HTR-8/SVneo (cell line): Measurements from ENCODE around the gene CDC42BPB.
A peak's percentile ranks its signal among the peaks of the same experiment; 100 is the strongest.

Source experiments
- DNase-seq: peaks from one replicate; pipeline ENCODE4 v3.0.0; 2011; ENCODE audit warnings: low spot score, mixed read lengths; ENCODE audit not compliant: insufficient read length
- FAIRE-seq: peaks from 2 replicates; lab custom pipeline; 2011; peaks lifted over from hg19 to GRCh38; lab: Jason Lieb, UNC

CDC42BPB gene, protein sequence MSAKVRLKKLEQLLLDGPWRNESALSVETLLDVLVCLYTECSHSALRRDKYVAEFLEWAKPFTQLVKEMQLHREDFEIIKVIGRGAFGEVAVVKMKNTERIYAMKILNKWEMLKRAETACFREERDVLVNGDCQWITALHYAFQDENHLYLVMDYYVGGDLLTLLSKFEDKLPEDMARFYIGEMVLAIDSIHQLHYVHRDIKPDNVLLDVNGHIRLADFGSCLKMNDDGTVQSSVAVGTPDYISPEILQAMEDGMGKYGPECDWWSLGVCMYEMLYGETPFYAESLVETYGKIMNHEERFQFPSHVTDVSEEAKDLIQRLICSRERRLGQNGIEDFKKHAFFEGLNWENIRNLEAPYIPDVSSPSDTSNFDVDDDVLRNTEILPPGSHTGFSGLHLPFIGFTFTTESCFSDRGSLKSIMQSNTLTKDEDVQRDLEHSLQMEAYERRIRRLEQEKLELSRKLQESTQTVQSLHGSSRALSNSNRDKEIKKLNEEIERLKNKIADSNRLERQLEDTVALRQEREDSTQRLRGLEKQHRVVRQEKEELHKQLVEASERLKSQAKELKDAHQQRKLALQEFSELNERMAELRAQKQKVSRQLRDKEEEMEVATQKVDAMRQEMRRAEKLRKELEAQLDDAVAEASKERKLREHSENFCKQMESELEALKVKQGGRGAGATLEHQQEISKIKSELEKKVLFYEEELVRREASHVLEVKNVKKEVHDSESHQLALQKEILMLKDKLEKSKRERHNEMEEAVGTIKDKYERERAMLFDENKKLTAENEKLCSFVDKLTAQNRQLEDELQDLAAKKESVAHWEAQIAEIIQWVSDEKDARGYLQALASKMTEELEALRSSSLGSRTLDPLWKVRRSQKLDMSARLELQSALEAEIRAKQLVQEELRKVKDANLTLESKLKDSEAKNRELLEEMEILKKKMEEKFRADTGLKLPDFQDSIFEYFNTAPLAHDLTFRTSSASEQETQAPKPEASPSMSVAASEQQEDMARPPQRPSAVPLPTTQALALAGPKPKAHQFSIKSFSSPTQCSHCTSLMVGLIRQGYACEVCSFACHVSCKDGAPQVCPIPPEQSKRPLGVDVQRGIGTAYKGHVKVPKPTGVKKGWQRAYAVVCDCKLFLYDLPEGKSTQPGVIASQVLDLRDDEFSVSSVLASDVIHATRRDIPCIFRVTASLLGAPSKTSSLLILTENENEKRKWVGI (N-terminal part only)

GRCh38 chr14:103057372-103058163 lies at the start of gene CDC42BPB:
TSS of gene CDC42BPB (minus strand) at chr14:103057549. CDS start at chr14:103057173, 376 bp downstream.
- peak; percentile 93 for FAIRE-seq
- DNase-seq, result peak; percentile 89

DNA sequence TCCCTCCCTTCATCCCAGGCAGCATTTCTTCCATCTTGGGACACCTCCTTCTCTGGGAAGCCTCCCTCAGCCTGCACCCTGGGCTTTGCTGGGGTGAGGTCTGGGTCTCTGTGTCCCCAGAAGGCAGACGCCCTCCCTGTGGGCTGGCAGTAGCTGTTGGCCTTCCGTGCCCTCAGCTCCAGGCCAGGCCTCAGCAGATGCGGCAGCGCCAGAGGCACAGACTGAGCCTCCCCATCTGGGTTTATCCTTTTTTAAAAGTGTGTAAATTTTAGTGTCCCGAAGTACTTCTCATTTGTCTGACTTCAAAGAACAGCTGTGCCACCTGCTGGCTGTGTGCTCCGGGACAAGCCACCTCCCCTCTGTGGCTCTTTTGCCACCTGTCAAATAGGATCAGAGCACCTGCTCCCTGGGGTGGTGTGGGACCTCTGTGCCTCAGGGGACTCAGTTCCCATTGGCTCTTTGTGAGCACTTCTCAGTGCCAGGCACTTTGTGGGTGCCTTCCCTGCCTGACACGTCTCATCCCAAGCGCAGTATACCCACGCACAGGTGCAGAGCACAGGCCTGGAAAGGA lies 48.3 kb upstream of the CDC42BPB start:
- peak; percentile 49 for FAIRE-seq

DNA sequence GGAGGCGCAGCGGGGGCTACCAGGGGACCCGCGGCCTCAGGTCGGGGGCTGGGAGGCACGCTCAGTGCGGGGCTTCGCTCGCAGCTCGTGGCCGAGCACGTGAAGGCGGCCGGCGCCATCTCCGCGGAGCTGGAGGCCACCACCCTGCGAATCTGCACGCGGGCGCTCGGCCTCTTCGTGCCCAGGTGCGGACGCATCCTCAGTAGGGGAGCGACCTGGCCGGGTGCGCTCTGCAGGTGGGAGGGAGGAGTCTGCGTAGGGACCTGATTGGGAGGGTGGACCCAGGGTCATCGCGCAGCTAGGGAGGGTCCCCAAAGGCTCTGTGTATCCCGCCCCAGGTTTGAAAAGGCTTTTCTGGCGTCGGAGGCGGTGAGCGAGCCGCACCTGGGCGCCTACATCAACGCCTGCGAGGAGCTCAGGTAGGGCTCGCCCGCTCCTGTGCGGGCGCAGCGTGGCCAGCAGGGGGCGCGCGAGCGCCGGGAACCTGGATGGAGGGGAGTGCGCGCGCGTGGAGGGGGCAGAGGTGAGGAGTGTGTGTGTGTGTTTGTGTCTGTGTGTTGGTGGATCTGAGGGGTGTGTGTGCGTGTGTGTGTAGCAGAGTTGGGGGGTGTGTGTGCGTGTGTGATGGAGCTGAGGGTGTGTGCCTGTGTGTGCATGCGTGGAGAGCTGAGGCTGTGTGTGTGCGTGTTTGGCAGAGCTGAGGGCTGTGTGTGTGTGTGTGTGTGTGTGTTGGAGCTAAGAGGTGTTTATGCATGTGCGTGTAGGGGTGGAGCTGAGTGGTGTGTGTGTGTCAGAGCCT lies 47.5 kb upstream of the CDC42BPB start:
- DNase-seq, result peak; percentile 73
- FAIRE-seq, result peak; percentile 91

More for the DNA sequence above, 48.3 kb upstream of the CDC42BPB start:
- no peak for DNase-seq

DNA sequence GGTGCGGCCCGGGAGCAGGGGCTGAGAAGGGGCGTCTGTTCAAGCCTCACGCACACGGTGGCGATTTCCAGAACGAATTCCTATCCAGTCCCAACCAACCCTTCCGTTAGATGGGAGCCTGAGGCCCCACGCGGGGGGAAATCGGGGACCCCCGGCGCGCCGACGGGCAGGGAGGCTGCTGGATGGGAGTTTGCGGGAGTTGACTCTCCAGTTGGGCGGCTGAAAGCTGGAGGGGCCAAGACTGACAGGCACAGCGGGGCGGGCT lies 47.0 kb upstream of the CDC42BPB start:
- no peak for FAIRE-seq
- DNase-seq, result no peak

DNA sequence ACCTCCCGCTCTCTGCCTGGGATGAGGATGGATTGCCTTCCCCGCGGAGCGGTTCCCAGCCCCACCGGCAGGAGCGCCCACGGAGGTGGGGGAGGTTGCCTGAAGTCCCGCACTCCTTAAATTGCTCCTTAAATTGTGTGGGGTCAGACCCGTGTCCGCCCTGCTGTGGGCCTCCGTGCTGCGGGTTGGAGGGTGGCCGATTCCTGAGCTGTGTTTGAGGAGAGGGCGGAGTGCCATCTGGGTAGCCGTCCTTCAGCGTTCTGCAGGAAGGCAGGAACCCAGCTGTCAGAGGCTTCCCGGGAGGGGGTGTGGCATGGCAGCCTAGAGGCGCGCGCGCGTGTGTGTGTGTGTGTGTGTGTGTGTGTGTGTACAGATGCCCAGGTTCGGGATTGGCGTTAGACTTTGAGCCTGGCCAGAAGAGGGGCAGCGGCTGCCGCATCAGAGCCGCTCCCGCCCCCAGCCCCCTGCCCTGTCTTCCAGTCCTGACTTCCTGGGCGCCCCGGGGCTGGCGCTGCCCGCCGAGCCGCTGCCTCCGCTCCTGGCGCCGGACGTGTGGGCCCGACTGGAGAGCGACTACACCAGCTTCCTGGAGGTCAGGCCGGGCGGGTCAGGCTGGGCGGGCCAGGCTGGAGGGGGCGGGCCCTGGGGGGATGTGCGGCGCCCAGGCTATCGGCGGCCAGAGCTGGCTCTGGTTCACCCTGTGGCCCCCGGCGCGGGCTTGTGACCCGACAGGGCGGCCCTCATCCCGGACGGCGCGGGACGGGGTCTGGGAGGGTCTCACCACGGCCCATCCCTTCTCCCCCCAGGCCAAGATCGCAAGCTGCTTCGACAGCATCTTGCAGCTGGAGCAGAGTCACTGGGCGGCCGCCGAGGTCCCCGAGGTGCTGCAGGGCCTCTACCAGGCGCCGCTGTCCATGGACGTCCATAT lies 46.4 kb upstream of the CDC42BPB start:
- FAIRE-seq (peak; percentile 31), DNase-seq (peak; percentile 62)

GRCh38 chr14:103102689-103103260 lies 45.4 kb upstream of the CDC42BPB start:
- DNase-seq (no peak), FAIRE-seq (no peak)

- DNase-seq (no peak), FAIRE-seq (no peak)
Observed at GRCh38 chr14:103101963-103102688, 44.8 kb upstream of the CDC42BPB start.

DNA sequence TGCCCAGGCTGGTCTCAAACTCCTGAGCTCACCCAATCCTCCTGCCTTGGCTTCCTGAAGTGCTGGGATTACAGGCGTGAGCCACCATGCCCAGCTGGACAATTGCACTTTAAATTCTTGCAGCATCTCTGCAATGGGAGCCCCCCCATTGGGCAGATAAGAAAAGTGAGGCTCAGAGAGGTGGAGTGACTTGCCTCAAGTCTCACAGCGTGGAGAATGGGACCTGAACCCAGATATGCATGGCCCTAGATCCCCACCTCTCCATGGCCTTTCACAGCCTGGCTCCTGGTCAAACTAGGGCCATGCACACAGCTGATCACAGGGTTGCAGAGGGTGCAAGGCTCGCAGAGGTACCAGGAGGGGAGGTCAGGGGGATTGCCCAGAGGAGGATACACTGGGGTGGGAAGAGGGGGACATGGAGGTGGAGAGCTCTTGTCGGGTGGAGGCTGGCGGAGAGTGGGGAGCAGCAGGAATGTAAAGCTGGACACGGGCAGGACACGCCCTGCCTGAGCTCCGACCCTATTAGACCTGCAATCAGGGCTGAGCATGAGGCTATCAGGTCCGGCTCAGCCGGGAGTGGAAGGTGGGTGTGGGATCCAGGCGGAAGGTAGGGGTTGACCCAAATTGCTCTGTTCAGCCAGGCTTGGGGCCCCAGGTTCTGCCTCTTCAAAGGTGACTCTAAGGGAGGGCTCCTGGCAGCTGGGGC lies 44.1 kb upstream of the CDC42BPB start:
- FAIRE-seq (no peak), DNase-seq (no peak)

DNA sequence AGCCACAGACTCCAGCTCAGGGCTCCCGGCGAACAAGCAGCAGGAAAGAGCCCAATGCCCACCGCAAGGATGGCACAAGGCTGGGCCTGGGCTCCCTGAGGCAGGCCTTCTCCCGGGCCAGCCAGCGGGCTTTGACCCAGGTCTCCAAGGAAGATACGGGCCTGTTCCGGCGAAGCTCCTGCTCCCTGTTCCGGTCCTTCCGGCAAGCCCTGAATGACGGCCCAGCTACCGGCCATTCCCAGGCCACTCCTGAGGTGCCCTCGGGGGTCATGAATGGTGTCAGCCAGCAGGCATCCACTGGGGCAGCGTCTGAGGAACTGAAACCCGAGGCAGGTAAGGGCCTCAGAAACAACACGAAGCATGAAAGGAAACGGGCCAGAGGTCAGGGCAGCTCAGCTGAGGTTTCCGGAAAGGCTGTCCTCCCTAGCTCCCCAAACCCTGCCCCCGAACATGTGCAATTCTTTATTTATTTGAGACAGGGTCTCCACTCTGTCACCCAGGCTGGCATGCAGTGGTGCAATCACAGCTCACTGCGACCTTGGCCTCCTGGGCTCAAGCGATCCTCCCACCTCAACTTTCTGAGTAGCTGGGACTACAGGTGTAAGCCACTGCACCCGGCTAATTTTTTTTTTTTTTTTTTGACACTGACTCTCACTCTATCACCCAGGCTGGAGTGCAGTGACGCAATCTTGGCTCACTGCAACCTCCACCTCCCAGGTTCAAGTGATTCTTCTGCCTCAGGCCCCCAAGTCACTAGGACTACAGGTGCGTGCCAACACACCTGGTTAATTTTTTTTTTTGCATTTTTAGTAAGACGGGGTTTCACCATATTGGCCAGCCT lies 43.2 kb upstream of the CDC42BPB start:
- FAIRE-seq (no peak), DNase-seq (no peak)

DNA sequence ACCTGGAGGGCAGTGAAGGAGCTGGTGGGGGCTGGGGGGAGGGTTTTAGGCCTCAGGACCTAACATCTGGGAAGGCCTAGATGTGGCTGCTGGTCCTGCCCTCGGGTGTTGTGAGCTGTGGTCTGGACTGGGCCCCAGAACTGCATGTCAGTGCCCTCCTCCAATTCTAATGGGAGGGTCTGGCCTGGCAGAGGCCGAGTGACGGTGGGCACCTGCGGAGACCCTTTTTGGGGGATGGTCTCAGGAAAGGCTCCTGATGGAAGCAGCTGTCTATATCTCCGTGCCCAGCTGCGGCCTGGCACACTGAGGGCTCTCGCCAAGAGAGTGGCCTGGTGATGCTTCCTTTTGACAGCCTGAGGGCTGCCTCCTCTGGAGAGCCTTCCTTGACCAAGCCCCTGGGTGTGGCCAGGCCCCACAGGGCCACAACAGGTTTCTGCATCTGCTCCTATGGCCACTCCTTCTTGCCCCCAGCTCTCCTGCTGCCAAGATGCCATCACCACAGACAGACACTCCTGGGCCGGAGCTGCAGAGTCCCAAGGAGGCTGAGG lies 42.5 kb upstream of the CDC42BPB start:
- DNase-seq (no peak), FAIRE-seq (no peak)

- DNase-seq (no peak), FAIRE-seq (no peak)
Observed at GRCh38 chr14:103099081-103099732, 41.9 kb upstream of the CDC42BPB start.

DNA sequence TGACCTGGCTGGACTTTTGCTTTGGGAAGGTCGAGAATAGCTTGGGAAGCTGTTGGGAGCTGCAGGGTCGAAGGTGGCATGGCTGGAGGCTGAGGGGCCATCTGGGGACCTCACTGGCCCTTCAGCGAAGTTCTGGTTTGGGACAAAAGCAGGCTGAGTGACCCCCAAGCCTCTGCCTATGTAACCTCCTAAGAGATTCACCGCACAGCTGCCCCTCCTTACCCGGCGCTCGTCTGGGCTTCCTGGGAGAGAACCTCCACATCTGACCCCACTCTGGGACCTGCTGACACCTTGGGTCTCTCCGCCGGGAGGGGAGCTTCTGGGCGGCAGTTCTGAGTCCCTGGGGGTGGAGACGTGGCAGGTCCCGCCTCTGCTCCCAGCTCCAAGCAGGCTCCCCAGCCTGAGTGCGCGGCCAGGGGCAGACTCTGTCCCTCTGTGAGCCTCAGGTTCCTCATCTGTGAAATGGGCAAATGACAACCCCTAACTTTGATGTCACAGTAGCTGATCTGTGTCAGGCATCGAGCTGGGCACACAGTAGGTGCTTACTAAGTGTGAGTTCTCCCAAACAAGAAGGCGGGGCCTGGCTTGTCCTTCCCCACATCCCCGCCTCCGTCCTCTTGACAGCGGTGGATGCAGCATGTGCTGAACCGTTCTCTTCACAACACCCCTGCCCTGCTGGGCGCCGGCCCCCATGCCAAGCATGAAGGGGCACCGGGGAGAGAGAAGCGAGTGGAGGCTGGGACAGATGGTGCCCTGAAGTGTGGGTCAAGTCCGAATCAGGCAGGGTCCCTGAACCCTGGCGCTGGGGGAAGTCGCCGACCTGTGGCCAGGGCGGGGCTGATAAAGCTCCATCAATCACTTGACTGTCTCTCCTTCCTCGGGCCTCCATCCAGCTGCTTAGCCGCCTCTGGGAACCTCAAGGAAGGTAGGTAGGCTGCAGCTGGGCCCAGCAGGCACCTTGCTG lies 40.9 kb upstream of the CDC42BPB start:
- FAIRE-seq (no peak), DNase-seq (no peak)

- FAIRE-seq, result no peak
Observed at GRCh38 chr14:103097244-103097993, 40.1 kb upstream of the CDC42BPB start.

More at GRCh38 chr14:103097244-103097993, 40.1 kb upstream of the CDC42BPB start:
- DNase-seq, result no peak
